H1 (cell line): Measurements from ENCODE around the gene SNX17. TPM values are rescaled to one million over a fixed set of nuclear protein-coding genes. Genes with fewer than 3 reads are reported as not detected.

Source experiments
- CTCF ChIA-PET: fragments of 300-600 bp; sonication (Branson Sonifier 250); formaldehyde crosslinking; loops from one replicate; lab custom pipeline; 2021; ENCODE audit not compliant: partially characterized antibody; lab: Charles Lee
- POLR2A ChIA-PET: fragments of 300-600 bp; sonication (Branson Sonifier 250); formaldehyde crosslinking; loops from one replicate; lab custom pipeline; 2021; ENCODE audit warnings: inconsistent platforms; ENCODE audit not compliant: partially characterized antibody; lab: Charles Lee
- DNase-seq, 2 experiments: peaks; one replicate each; pipeline versions ENCODE4 v3.0.0 to v3.0.0-alpha.2; 2010 to 2022; ENCODE audit warnings: low spot score in 2 of 2, low read depth in 1 of 2, mixed read lengths in 1 of 2
- FAIRE-seq: peaks from 2 replicates; lab custom pipeline; 2011; peaks lifted over from hg19 to GRCh38; lab: Jason Lieb, UNC
- H2AFZ ChIP-seq: 2 replicates; pipeline ENCODE4 v1.8.1; 2012; ENCODE audit warnings: low read length, inconsistent platforms
- H2AK5ac ChIP-seq: 2 replicates; pipeline ENCODE4 v1.6.1; 2013; ENCODE audit warnings: low read depth, low read length
- H2BK120ac ChIP-seq: replicated peaks from 2 replicates; pipeline ENCODE3; 2013; ENCODE audit warnings: low read depth, low read length, inconsistent platforms
- H2BK12ac ChIP-seq: 2 replicates; pipeline ENCODE4 v1.6.1; 2013; ENCODE audit warnings: low read depth, low read length
- H2BK15ac ChIP-seq: 2 replicates; pipeline ENCODE4 v1.6.1; 2013; ENCODE audit warnings: low read length
- H2BK20ac ChIP-seq: 2 replicates; pipeline ENCODE4 v1.6.1; 2013; ENCODE audit warnings: low read length
- H2BK5ac ChIP-seq: 2 replicates; pipeline ENCODE4 v1.6.1; 2013; ENCODE audit warnings: low read depth, low read length
- H3K14ac ChIP-seq: 2 replicates; pipeline ENCODE4 v1.6.1; 2013; ENCODE audit warnings: inconsistent platforms; ENCODE audit not compliant: insufficient read length
- H3K18ac ChIP-seq: 2 replicates; pipeline ENCODE4 v1.6.1; 2013; ENCODE audit warnings: low read length; ENCODE audit errors: extremely low read depth
- H3K23ac ChIP-seq: 2 replicates; pipeline ENCODE4 v1.6.1; 2013; ENCODE audit warnings: inconsistent platforms; ENCODE audit not compliant: insufficient read length
- H3K23me2 ChIP-seq: 2 replicates; pipeline ENCODE4 v1.6.1; 2013; ENCODE audit warnings: low read depth, low read length
- H3K27ac ChIP-seq: 2 replicates; pipeline ENCODE4 v1.6.1; 2011; ENCODE audit warnings: low read depth, low read length, inconsistent platforms
- H3K27me3 ChIP-seq, 4 experiments: replicated peaks in 1 of 4; 1 replicate in 1 of 4; 2 replicates in 3 of 4; pipeline versions ENCODE4 v1.6.1 to v1.8.1; 2011 to 2013; ENCODE audit warnings: low read length in 3 of 4, mild to moderate bottlenecking in 3 of 4, inconsistent platforms in 2 of 4, mixed read lengths in 2 of 4, moderate library complexity in 1 of 4; ENCODE audit not compliant: control insufficient read depth in 3 of 4, insufficient read depth in 3 of 4; ENCODE audit errors: extremely low read depth in 1 of 4
- H3K36me3 ChIP-seq, 4 experiments: 2 replicates each; pipeline versions ENCODE4 v1.6.1 to v1.8.1; 2011 to 2013; ENCODE audit warnings: mild to moderate bottlenecking in 4 of 4, low read length in 3 of 4, moderate library complexity in 2 of 4, control low read depth in 1 of 4, inconsistent platforms in 1 of 4; ENCODE audit not compliant: insufficient read depth in 4 of 4, control insufficient read depth in 2 of 4
- H3K4ac ChIP-seq: replicated peaks from 2 replicates; pipeline ENCODE3; 2013; ENCODE audit warnings: low read length, low read depth, mixed read lengths, inconsistent platforms; ENCODE audit not compliant: insufficient read length
- H3K4me1 ChIP-seq, 4 experiments: replicated peaks in 1 of 4; 1 replicate in 1 of 4; 2 replicates in 3 of 4; pipeline versions ENCODE4 v1.6.1 to v1.8.1; 2011 to 2013; ENCODE audit warnings: low read length in 3 of 4, inconsistent platforms in 2 of 4, mixed read lengths in 1 of 4; ENCODE audit not compliant: insufficient read depth in 4 of 4, control insufficient read depth in 3 of 4
- H3K4me2 ChIP-seq, 2 experiments: 2 replicates each; pipeline versions ENCODE4 v1.6.1 to v1.8.1; 2011 to 2013; ENCODE audit warnings: low read depth in 2 of 2, low read length in 2 of 2, control low read depth in 1 of 2, inconsistent platforms in 1 of 2, mild to moderate bottlenecking in 1 of 2; ENCODE audit not compliant: insufficient read depth in 1 of 2
- H3K4me3 ChIP-seq, 4 experiments: fragments of 200-600, 300-600 bp in 1 of 4; sonication (generic), shearing (Covaris generic), sonication (Bioruptor Twin) in 1 of 4; 2 replicates each; pipeline versions ENCODE4 v1.5.1 to v1.8.1; 2011 to 2016; ENCODE audit warnings: low read length in 4 of 4, low read depth in 3 of 4, control low read depth in 2 of 4, inconsistent platforms in 2 of 4, mild to moderate bottlenecking in 2 of 4, mixed read lengths in 1 of 4, moderate library complexity in 1 of 4; ENCODE audit not compliant: insufficient read depth in 2 of 4; ENCODE audit errors: extremely low read depth in 1 of 4
- H3K56ac ChIP-seq: replicated peaks from 2 replicates; pipeline ENCODE3; 2013; ENCODE audit warnings: low read depth, mild to moderate bottlenecking, mixed read lengths, low read length, inconsistent platforms; ENCODE audit not compliant: insufficient read length
- H3K79me1 ChIP-seq: 2 replicates; pipeline ENCODE4 v1.6.1; 2013; ENCODE audit warnings: low read depth, low read length, control low read depth
- H3K79me2 ChIP-seq, 2 experiments: 2 replicates each; pipeline versions ENCODE4 v1.6.1 to v1.8.1; 2012 to 2013; ENCODE audit warnings: low read length in 2 of 2, mild to moderate bottlenecking in 2 of 2, inconsistent platforms in 1 of 2; ENCODE audit not compliant: insufficient read depth in 2 of 2, control insufficient read depth in 1 of 2
- H3K9ac ChIP-seq, 4 experiments: replicated peaks in 1 of 4; 1 replicate in 1 of 4; 2 replicates in 3 of 4; pipeline versions ENCODE4 v1.6.1 to v1.8.1; 2011 to 2013; ENCODE audit warnings: low read depth in 3 of 4, low read length in 3 of 4, control low read depth in 2 of 4, mild to moderate bottlenecking in 2 of 4, moderate library complexity in 2 of 4, inconsistent platforms in 1 of 4; ENCODE audit errors: extremely low read depth in 1 of 4
- H3K9me3 ChIP-seq, 2 experiments: 2 replicates each; pipeline versions ENCODE4 v1.6.1 to v1.8.1; 2012 to 2013; ENCODE audit warnings: mild to moderate bottlenecking in 2 of 2, moderate library complexity in 2 of 2, control low read depth in 1 of 2, inconsistent platforms in 1 of 2, low read depth in 1 of 2, low read length in 1 of 2, mixed read lengths in 1 of 2; ENCODE audit not compliant: insufficient read depth in 2 of 2
- H4K20me1 ChIP-seq, 2 experiments: replicated peaks in 1 of 2; 2 replicates each; pipeline versions ENCODE3 to v1.8.1; 2011 to 2013; ENCODE audit warnings: inconsistent platforms in 2 of 2, low read length in 2 of 2, mild to moderate bottlenecking in 1 of 2; ENCODE audit not compliant: insufficient read depth in 2 of 2, control insufficient read depth in 1 of 2
- H4K5ac ChIP-seq: 2 replicates; pipeline ENCODE4 v1.6.1; 2013; ENCODE audit warnings: low read length, low read depth, mixed read lengths, inconsistent platforms; ENCODE audit not compliant: insufficient read length
- H4K8ac ChIP-seq: 2 replicates; pipeline ENCODE4 v1.8.0; 2013; ENCODE audit warnings: mild to moderate bottlenecking, moderate library complexity, low read length, inconsistent platforms; ENCODE audit not compliant: insufficient read depth; ENCODE audit errors: extremely low read depth
- H4K91ac ChIP-seq: replicated peaks from 2 replicates; pipeline ENCODE3; 2013; ENCODE audit warnings: low read length, mixed read lengths, inconsistent platforms; ENCODE audit not compliant: insufficient read length
- ATF2 ChIP-seq: IDR thresholded peaks from 2 replicates; pipeline ENCODE4 v1.6.1; 2012; ENCODE audit warnings: low read length, inconsistent platforms
- CBX8 ChIP-seq: fragments of 300-800, 300-1000 bp; sonication (generic); IDR thresholded peaks from 2 replicates; pipeline ENCODE4 v1.7.1; 2016; ENCODE audit warnings: low read depth, low read length, borderline replicate concordance
- SP1 ChIP-seq: IDR thresholded peaks from 2 replicates; pipeline ENCODE4 v1.6.1; 2011; ENCODE audit warnings: low read depth, low read length
- WGBS, 2 experiments: shearing (Covaris generic) in 1 of 2; methylation state at CpG; one replicate each; pipeline versions ENCODE4 v1.1.6 to v1.1.7; 2013 to 2015; ENCODE audit warnings: low lambda C conversion rate in 2 of 2, mixed read lengths in 2 of 2, inconsistent platforms in 1 of 2, low coverage in 1 of 2, missing lambda C conversion rate in 1 of 2; ENCODE audit not compliant: insufficient replicate concordance in 2 of 2, insufficient coverage in 1 of 2, insufficient read length in 1 of 2; ENCODE audit errors: extremely low coverage in 1 of 2, missing lambda C conversion rate in 1 of 2; 5-methylcytosine and 5-hydroxymethylcytosine counted together
- polyA plus RNA-seq, 7 experiments: library from polyadenylated mRNA; depleted of rRNA in 3 of 7; stranded (reverse) in 5 of 7; unstranded in 2 of 7; fragments of >200 nt in 5 of 7; fragments of 200-250 nt in 2 of 7; gene quantifications; 1 replicate in 5 of 7; 2 replicates in 1 of 7; 4 replicates in 1 of 7; pipeline versions ENCODE4 v1.2.1 to v1.2.3, GENCODE V29; 2011 to 2013; ENCODE audit warnings: missing spikeins in 2 of 7, mixed read lengths in 2 of 7
- total RNA-seq: library from RNA; stranded (reverse); fragmentation: NEBNext Ultra II Directional; extraction: Animal tissue kit (Norgen Biotek cat#: 25700); gene quantifications from 2 replicates; pipeline ENCODE4 v1.2.1, GENCODE V29; 2021

SNX17 gene
- total and polyA plus RNA-seq, 2 of the 8 experiments (the other 6 are each of a cell fraction or from before 2014, with no cell fraction given) = 54.9 to 66.2 TPM

GRCh38 chr2:27381577-27382181 is 11.3 kb downstream of the SNX17 start:
- H3K56ac ChIP-seq = no peak overlapping the region
- no peak overlapping the region for H3K18ac ChIP-seq
- H3K27me3 ChIP-seq = no peaks in the 10 kb centered on the region
- FAIRE-seq (no peak), DNase-seq (no peak)
- H2BK20ac ChIP-seq = no peak overlapping the region
- no peak overlapping the region; the same call in 1 of the 2 replicates for H2AK5ac ChIP-seq
- peaks cover 39 to 66% (median 56%) of the 10 kb centered on the region in 4 experiments for H3K36me3 ChIP-seq
- no peak overlapping the region for H2AFZ ChIP-seq
- peak overlapping the region in 2 of 4 experiments; percentile 84 to 85; a peak in 5 of 7 replicates for H3K9ac ChIP-seq
- H3K4me1 ChIP-seq = peaks cover 0 to 8% (median 2%) of the 10 kb centered on the region in 4 experiments; a peak in 5 of 7 replicates
- peak overlapping the region; percentile 77 for H2BK12ac ChIP-seq
- H3K23me2 ChIP-seq = peaks cover 7% of the 10 kb centered on the region
- H3K27ac ChIP-seq = peak overlapping the region; percentile 93
- peak overlapping the region; percentile 99 for H2BK5ac ChIP-seq
- H4K8ac ChIP-seq = peak overlapping the region; percentile 98; the same call in 1 of the 2 replicates
- H3K4me2 ChIP-seq = peak overlapping the region; percentile 88 to 96; a peak in 3 of 4 replicates
- POLR2A ChIA-PET = interaction anchor here (0.5 to 9.5 kb wide), 9 partner anchors 10 to 61 kb away, joined by 3 to 114 read pairs (median 11); partner anchors contain the start of genes EIF2B4, GTF3C2, MPV17 and SNX17
- H2BK15ac ChIP-seq = no peak overlapping the region
- H3K4me3 ChIP-seq = no peak overlapping the region
- no peak overlapping the region for H3K14ac ChIP-seq
- no peaks in the 10 kb centered on the region for H3K9me3 ChIP-seq
- H4K5ac ChIP-seq = no peak overlapping the region
- no peak overlapping the region for H3K23ac ChIP-seq
- H3K4ac ChIP-seq = no peak overlapping the region
- CTCF ChIA-PET = interaction anchor here (0.5 kb wide), 1 partner anchor 706 kb away, joined by 3 read pairs; no protein-coding TSS in a partner anchor
- H4K91ac ChIP-seq = no peak overlapping the region
- H4K20me1 ChIP-seq = peaks cover 6 to 8% of the 10 kb centered on the region in 2 experiments
- peaks cover 0 to 12% of the 10 kb centered on the region in 2 experiments; a peak in 2 of 4 replicates for H3K79me2 ChIP-seq
- TF ChIP-seq CBX8 (no peak), ATF2 (no peak), SP1 (peak; percentile 37; the same call in 1 of the 2 replicates)
- H2BK120ac ChIP-seq = no peak overlapping the region
- peaks cover 11% of the 10 kb centered on the region for H3K79me1 ChIP-seq
- 94% methylated on average over 10 of the region's 10 CpGs; no CpG with 5 or more reads in 1 of the 2 experiments for WGBS, 2 experiments
